ENCODE data around the gene SHB. TPM values are rescaled to one million over a fixed set of nuclear protein-coding genes. Genes with fewer than 3 reads are reported as not detected.

Gene SHB
- total RNA-seq, 1 experiment from 2014 or later = 12.2 TPM

DNA sequence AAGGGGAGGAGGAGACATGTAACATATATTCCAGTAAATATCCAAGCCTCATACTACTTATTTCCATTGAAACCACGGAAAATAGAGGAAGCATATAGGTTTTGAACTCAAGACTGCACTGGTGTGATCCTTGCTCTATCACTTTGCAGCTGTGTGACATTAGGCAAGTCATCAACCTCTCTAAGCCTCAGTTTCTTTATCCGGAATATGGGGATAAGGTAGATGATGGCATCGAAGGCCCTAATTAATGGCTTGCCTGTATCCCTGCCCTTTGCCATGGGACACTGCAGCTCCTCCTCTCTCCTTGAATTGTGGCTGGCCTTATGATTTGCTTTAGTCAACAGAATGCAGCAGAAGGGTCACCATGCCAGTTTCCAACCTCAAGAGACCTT lies 6.9 kb downstream of the SHB start:
- CTCF ChIA-PET = interaction anchor here (1.0 to 5.0 kb wide), 3 partner anchors 26 to 45 kb away, joined by 3 to 17 read pairs (median 10); no protein-coding TSS in a partner anchor
- H3K4me3 Mint-ChIP-seq = no peak overlapping the region
- H3K9me3 Mint-ChIP-seq = no peaks in the 10 kb centered on the region
- no peak for TF ChIP-seq ZNF416 (CRISPR knock-in tag; IDR thresholded peaks at IDR 0.05)
- TF ChIP-seq, protein P1, sequence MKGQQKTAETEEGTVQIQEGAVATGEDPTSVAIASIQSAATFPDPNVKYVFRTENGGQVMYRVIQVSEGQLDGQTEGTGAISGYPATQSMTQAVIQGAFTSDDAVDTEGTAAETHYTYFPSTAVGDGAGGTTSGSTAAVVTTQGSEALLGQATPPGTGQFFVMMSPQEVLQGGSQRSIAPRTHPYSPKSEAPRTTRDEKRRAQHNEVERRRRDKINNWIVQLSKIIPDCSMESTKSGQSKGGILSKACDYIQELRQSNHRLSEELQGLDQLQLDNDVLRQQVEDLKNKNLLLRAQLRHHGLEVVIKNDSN (CRISPR knock-in tag; IDR thresholded peaks at IDR 0.05) = no peak
- no peak for TF ChIP-seq ELF4 (CRISPR knock-in tag; IDR thresholded peaks at IDR 0.05; ENCODE audit: low read depth)
- no peak for TF ChIP-seq ZNF232 (CRISPR knock-in tag; IDR thresholded peaks at IDR 0.05)
- TF ChIP-seq MXD4 (CRISPR knock-in tag; IDR thresholded peaks at IDR 0.05; ENCODE audit: borderline replicate concordance) = no peak
- TF ChIP-seq RELA (CRISPR knock-in tag; IDR thresholded peaks at IDR 0.05; ENCODE audit: borderline replicate concordance) = no peak
- no peak for TF ChIP-seq KAT7 (CRISPR knock-in tag; IDR thresholded peaks at IDR 0.05; ENCODE audit: borderline replicate concordance)
- no peak for TF ChIP-seq SP1 (CRISPR knock-in tag; conservative IDR thresholded peaks at IDR 0.05)
- no peak for TF ChIP-seq ZNF671 (CRISPR knock-in tag; IDR thresholded peaks at IDR 0.05)
- H3K27ac Mint-ChIP-seq = no peak overlapping the region
- peaks cover 73% of the 10 kb centered on the region for H3K4me1 Mint-ChIP-seq
- H3K27me3 Mint-ChIP-seq (ENCODE audit: low read depth) = peaks cover 8% of the 10 kb centered on the region
- no peak for ATAC-seq
- H3K36me3 Mint-ChIP-seq = no peaks in the 10 kb centered on the region
- DNase-seq (ENCODE audit: low spot score) = no peak
- POLR2A ChIA-PET = interaction anchor here (0.6 to 1.2 kb wide), 2 partner anchors 18 to 41 kb away, joined by 3 to 4 read pairs; no protein-coding TSS in a partner anchor

DNA sequence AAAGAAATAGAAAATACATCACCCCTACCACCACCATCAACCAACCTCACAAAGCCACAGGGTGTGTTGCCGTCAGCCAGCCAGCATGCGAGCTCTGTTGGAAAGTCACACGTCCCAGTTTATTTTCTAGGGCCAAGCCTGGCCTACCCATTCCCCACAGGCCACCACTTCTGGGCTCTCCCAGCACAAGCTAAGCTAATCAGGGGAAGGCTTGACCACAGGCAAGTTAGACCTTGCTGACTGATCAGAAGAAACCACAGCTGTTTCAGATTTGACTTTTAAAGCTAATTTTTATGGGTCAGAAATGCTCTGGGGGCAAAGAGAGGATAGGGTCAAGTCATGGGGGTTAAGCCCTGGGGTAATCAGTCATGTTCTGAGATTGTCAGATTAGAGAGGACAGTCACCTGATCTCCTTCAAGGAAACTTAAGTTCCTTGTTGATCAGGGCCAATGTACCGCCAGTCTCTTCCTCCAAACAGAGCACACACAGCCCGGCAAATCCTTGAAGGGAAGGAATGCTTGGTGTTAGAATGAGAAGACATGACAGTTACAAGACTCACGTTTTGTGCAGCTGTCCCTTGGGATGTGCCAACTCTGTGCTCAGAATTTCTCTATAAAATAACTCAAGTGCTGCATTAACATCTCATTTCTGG lies 7.6 kb downstream of the SHB start:
- Mint-ChIP-seq H3K36me3 (no peaks in the 10 kb centered on the region), H3K4me3 (no peak overlapping the region), H3K27ac (no peak overlapping the region), H3K4me1 (peaks cover 73% of the 10 kb centered on the region), H3K27me3 (ENCODE audit: low read depth) (peaks cover 2% of the 10 kb centered on the region; the same call in 1 of the 2 replicates), H3K9me3 (no peaks in the 10 kb centered on the region)
- DNase-seq (ENCODE audit: low spot score) (no peak), ATAC-seq (no peak)
- ChIA-PET POLR2A (interaction anchor here (0.6 to 1.6 kb wide), 4 partner anchors 13 to 45 kb away, joined by 3 to 4 read pairs (median 3); no protein-coding TSS in a partner anchor), CTCF (interaction anchor here (1.0 to 5.0 kb wide), 6 partner anchors 14 to 148 kb away, joined by 3 to 17 read pairs (median 5); no protein-coding TSS in a partner anchor)
- TF ChIP-seq FOXK1 (CRISPR knock-in tag; IDR thresholded peaks at IDR 0.05) (no peak), OVOL2 (CRISPR knock-in tag; IDR thresholded peaks at IDR 0.05; ENCODE audit: borderline replicate concordance) (no peak), MYBL2 (CRISPR knock-in tag; IDR thresholded peaks at IDR 0.05) (no peak), ZNF396 (CRISPR knock-in tag; IDR thresholded peaks at IDR 0.05; ENCODE audit: borderline replicate concordance) (no peak), SMAD4 (CRISPR knock-in tag; IDR thresholded peaks at IDR 0.05) (no peak), SOX15 (CRISPR knock-in tag; IDR thresholded peaks at IDR 0.05) (no peak), ZNF423 (CRISPR knock-in tag; IDR thresholded peaks at IDR 0.05) (no peak), JAZF1 (CRISPR knock-in tag; IDR thresholded peaks at IDR 0.05) (no peak)
- TF ChIP-seq, protein P2, sequence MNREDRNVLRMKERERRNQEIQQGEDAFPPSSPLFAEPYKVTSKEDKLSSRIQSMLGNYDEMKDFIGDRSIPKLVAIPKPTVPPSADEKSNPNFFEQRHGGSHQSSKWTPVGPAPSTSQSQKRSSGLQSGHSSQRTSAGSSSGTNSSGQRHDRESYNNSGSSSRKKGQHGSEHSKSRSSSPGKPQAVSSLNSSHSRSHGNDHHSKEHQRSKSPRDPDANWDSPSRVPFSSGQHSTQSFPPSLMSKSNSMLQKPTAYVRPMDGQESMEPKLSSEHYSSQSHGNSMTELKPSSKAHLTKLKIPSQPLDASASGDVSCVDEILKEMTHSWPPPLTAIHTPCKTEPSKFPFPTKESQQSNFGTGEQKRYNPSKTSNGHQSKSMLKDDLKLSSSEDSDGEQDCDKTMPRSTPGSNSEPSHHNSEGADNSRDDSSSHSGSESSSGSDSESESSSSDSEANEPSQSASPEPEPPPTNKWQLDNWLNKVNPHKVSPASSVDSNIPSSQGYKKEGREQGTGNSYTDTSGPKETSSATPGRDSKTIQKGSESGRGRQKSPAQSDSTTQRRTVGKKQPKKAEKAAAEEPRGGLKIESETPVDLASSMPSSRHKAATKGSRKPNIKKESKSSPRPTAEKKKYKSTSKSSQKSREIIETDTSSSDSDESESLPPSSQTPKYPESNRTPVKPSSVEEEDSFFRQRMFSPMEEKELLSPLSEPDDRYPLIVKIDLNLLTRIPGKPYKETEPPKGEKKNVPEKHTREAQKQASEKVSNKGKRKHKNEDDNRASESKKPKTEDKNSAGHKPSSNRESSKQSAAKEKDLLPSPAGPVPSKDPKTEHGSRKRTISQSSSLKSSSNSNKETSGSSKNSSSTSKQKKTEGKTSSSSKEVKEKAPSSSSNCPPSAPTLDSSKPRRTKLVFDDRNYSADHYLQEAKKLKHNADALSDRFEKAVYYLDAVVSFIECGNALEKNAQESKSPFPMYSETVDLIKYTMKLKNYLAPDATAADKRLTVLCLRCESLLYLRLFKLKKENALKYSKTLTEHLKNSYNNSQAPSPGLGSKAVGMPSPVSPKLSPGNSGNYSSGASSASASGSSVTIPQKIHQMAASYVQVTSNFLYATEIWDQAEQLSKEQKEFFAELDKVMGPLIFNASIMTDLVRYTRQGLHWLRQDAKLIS (CRISPR knock-in tag; IDR thresholded peaks at IDR 0.05; ENCODE audit: borderline replicate concordance) = no peak
- TF ChIP-seq, protein P3, sequence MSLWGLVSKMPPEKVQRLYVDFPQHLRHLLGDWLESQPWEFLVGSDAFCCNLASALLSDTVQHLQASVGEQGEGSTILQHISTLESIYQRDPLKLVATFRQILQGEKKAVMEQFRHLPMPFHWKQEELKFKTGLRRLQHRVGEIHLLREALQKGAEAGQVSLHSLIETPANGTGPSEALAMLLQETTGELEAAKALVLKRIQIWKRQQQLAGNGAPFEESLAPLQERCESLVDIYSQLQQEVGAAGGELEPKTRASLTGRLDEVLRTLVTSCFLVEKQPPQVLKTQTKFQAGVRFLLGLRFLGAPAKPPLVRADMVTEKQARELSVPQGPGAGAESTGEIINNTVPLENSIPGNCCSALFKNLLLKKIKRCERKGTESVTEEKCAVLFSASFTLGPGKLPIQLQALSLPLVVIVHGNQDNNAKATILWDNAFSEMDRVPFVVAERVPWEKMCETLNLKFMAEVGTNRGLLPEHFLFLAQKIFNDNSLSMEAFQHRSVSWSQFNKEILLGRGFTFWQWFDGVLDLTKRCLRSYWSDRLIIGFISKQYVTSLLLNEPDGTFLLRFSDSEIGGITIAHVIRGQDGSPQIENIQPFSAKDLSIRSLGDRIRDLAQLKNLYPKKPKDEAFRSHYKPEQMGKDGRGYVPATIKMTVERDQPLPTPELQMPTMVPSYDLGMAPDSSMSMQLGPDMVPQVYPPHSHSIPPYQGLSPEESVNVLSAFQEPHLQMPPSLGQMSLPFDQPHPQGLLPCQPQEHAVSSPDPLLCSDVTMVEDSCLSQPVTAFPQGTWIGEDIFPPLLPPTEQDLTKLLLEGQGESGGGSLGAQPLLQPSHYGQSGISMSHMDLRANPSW (CRISPR knock-in tag; conservative IDR thresholded peaks at IDR 0.05; ENCODE audit: low read depth) = no peak
- TF ChIP-seq, protein P4, sequence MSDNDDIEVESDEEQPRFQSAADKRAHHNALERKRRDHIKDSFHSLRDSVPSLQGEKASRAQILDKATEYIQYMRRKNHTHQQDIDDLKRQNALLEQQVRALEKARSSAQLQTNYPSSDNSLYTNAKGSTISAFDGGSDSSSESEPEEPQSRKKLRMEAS (CRISPR knock-in tag; IDR thresholded peaks at IDR 0.05) = no peak
- TF ChIP-seq, protein P5, sequence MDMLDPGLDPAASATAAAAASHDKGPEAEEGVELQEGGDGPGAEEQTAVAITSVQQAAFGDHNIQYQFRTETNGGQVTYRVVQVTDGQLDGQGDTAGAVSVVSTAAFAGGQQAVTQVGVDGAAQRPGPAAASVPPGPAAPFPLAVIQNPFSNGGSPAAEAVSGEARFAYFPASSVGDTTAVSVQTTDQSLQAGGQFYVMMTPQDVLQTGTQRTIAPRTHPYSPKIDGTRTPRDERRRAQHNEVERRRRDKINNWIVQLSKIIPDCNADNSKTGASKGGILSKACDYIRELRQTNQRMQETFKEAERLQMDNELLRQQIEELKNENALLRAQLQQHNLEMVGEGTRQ (CRISPR knock-in tag; IDR thresholded peaks at IDR 0.05) = no peak

Measured in WTC11 (cell line).